Gastroesophageal sphincter (tissue), 3 donors: Measurements from ENCODE around the gene SSH2.

Source experiments
- CTCF ChIP-seq, 4 experiments: fragments of 200-600 bp in 2 of 4; fragments of 450-650 bp in 2 of 4; sonication (generic) in 1 of 4; IDR thresholded peaks; one replicate each; pipeline ENCODE4 v1.5.1; 2017 to 2019; ENCODE audit warnings: antibody characterized with exemption in 4 of 4, mild to moderate bottlenecking in 2 of 4, moderate library complexity in 2 of 4
- POLR2A ChIP-seq, 2 donors: fragments of 450-650 bp; IDR thresholded peaks; one replicate each; pipeline ENCODE4 v1.6.1; 2017; ENCODE audit warnings: antibody characterized with exemption in 2 of 2, mild to moderate bottlenecking in 2 of 2, moderate library complexity in 1 of 2
- POLR2AphosphoS5 ChIP-seq: sonication (generic); formaldehyde crosslinking; IDR thresholded peaks from one replicate; pipeline ENCODE4 v1.6.1; 2017; ENCODE audit warnings: antibody characterized with exemption

DNA sequence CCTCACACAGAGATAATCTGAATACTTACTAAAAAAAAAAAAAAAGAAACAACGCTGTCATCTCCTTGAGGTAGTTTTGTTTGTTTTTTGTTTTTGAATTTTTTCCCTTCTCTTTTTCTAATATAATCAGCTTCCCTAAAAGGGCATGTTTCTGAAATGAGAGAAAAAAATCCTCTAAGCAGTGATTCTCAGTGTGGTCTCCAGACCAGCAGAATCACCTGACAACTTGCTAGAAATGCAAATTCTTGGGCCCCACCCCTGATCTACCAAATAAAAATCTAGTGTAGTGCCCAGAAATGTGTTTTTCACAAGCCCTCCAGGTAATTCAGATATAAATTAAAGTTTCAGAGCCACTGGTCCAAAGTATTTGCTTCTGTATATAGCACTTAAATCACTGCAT, 65.4 kb downstream of the SSH2 start:
- TF ChIP-seq POLR2AphosphoS5 = no peak
- no peak for TF ChIP-seq CTCF (IDR thresholded peaks at IDR 0.05)
- no peak for TF ChIP-seq POLR2A (IDR thresholded peaks at IDR 0.05)
